ENCODE measurements around the gene MPRIP.

DNA sequence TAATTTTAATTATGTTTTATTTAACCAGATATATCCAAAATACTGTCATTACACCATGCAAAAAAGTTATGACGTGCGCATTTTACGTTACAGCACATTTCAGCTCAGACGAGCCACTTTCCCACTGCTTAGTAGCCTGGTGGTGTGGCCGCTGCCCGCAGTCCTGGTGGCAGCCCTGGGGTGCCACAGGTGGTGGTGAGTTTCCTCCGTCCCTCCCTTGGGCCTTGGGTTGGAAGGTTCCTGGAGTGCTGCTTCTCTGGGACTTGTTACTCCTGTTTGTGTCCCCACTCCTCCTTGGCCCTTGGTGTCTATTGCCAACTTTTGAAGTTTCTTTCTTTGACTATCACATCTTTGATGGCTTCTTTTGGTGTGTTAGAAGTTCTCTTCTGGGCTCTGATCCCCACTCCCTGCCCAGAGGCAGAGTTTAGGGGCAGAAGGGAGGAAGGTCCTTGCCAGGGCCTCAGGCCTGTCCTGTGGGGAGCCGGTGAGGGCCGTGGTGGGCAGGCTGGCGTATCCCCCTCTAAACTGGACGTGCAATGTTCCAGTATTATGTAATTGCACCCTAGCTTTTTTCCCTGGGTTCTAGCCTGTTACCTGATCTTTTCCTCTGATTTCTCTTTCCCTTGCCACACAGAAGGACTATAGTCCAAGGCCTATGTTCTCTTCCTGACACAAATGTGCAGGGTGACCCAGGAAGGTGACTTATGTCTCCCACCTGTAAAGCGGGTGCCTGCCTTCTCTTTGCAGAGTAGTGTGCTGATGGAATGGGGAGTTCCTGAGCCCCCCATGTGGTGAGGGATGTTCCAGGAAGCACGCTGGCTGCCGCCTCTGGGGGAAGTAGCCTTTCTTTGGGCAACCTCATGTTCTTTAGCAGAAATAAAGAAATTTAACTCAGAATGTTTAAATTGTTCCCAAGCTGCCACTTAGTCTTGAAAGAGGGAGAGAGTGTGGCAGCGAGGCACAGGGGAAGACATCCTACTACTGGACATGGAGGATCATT is 8.4 kb downstream of the MPRIP start:
- TF ChIP-seq, protein P1, sequence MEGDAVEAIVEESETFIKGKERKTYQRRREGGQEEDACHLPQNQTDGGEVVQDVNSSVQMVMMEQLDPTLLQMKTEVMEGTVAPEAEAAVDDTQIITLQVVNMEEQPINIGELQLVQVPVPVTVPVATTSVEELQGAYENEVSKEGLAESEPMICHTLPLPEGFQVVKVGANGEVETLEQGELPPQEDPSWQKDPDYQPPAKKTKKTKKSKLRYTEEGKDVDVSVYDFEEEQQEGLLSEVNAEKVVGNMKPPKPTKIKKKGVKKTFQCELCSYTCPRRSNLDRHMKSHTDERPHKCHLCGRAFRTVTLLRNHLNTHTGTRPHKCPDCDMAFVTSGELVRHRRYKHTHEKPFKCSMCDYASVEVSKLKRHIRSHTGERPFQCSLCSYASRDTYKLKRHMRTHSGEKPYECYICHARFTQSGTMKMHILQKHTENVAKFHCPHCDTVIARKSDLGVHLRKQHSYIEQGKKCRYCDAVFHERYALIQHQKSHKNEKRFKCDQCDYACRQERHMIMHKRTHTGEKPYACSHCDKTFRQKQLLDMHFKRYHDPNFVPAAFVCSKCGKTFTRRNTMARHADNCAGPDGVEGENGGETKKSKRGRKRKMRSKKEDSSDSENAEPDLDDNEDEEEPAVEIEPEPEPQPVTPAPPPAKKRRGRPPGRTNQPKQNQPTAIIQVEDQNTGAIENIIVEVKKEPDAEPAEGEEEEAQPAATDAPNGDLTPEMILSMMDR (IDR thresholded peaks at IDR 0.05; ENCODE audit: extremely low read depth in 1 of 2, insufficient read depth in 1 of 2, low read depth in 1 of 2, low read length in 2 of 2), result no peak
- no peak for TF ChIP-seq POLR2AphosphoS5 (IDR thresholded peaks at IDR 0.05; ENCODE audit: insufficient read depth, low read depth, low read length)
- TF ChIP-seq, protein P2, sequence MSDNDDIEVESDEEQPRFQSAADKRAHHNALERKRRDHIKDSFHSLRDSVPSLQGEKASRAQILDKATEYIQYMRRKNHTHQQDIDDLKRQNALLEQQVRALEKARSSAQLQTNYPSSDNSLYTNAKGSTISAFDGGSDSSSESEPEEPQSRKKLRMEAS (IDR thresholded peaks at IDR 0.05; ENCODE audit: insufficient read depth, insufficient read length), result no peak

All from endothelial cell of umbilical vein (primary cell).